ENCODE measurements around the gene CCHCR1.

The CCHCR1 gene

DNA sequence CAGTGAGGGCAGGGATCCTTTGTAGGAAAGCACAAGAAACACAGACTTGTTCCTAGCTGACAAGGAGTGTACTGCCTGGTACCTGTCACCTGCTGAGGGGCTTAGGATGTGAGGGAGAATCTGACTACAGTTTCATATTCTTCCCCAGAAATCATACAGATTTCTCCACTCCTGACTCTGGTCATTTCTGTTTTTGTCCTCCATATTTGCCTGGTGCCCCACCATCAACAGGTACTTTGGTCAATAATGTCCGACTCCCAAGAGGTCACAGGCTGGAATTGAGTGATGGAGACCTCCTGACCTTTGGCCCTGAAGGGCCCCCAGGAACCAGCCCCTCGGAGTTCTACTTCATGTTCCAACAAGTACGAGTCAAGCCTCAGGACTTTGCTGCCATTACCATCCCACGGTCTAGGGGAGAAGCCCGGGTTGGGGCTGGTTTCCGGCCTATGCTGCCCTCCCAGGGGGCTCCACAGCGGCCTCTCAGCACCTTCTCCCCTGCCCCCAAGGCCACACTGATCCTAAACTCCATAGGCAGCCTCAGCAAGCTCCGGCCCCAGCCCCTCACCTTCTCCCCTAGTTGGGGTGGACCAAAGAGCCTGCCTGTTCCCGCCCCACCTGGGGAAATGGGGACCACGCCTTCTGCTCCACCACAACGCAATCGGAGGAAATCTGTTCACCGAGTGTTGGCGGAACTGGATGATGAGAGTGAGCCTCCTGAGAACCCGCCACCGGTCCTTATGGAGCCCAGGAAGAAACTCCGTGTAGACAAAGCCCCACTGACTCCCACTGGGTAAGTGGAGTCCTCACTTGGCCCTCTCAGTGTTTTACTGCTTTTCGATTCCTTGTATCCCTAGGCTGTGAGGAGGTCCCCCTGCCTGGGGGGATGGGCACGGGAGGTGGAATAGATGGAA lies 3.9 kb upstream of the CCHCR1 start:
- DNase-seq, result no peak

DNA sequence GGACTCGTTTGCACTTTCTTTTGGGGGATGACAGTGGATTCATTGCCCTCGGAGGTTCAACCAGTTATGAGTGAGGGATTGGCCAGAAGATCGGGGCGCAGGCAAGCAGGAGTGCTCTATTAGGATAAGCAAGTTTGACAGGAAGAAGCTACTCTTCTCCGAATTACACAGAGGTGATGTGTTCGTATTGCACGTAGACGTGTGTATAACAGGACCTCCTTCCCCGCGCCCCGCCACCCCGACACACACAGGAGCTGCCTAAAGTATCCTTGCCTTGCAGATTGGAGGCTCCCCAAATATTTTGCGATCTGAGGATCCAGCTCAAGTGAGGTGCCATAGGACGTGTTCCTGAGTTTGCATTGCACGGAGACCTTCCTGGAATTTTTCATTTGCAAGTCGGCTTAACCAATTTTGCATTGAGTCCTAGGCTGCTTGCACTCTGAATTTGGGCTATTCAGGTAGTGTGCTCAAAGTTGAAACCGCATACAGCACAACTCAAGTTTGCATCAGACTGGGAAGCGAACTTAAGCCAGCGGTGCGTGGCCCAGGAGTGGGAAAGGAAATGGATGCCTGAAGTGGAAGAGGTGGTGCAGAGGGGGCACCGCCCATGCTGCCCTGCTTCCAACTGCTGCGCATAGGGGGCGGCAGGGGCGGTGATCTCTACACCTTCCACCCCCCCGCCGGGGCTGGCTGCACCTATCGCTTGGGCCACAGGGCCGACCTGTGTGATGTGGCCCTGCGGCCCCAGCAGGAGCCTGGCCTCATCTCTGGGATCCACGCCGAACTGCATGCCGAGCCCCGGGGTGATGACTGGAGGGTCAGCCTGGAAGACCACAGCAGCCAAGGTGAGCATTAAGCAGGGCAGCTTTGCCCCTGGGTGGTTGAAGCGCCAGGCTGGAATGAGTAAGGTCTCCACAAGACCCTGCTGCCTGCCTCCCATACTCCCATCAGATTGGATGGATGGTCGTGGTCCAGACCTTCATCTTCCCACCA lies 1.6 kb upstream of the CCHCR1 start:
- DNase-seq, result no peak

DNA sequence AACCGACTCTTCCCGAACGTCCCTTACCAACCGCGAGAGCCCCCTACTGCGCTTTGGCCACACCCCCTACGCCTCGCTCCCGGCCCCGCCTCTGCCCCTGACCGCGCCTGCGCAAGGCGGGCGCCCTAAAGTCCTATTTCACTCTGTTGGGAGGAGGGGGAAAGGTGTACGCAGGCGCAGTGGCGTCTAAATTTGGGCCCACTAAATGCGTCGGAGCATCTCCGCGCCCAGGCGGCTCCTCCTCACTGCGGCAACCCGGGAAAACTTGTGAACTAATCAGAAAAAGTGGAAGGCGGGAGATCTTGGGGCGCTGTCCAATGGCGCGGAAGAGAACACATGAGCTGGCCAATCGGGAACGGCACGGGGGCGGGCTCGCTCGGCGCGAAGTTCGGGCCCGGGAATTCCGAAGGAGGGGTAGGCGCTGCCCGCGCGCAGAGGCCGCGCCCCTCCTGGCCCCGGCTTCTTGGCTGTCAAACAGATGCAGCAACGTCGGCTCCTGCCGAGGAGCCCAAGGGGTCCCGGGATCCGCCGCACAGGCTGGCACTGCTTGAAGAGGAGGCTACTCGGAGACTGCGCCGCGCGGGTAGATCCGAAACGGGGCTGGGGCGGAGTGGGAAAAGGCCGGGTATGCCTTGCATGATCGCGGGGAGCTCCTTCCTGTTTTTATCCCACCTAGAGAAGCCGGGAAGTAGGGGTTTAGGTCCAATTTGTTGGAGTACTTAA lies 699 bp upstream of the CCHCR1 start, which contains the start of gene TCF19:
TSS of gene TCF19 (plus strand) at position 450 of the 723 bp plus-strand sequence. CDS start 881 bp downstream, outside the sequence.
- DNase-seq, result peak; percentile 96

DNA sequence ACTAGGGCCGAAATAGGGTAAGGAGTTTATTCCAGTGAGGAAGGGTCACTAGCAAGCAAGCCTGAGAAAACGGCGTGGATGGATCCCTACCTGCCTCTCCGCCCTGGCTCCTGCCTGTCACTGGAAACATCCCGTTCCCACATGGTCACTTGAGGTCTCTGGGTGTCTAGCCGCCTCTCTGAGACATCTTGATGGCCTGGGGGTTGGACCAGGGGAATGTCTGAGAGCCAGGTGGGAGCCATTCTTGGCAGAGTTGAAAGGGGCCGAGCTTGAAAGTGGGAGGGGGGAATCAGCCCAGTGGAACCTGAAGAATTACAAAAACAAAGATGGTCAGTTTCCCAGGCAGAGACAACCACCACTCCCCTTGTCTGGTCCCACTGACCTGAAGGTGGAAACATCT lies 961 bp downstream of the CCHCR1 start:
- no peak for DNase-seq

DNA sequence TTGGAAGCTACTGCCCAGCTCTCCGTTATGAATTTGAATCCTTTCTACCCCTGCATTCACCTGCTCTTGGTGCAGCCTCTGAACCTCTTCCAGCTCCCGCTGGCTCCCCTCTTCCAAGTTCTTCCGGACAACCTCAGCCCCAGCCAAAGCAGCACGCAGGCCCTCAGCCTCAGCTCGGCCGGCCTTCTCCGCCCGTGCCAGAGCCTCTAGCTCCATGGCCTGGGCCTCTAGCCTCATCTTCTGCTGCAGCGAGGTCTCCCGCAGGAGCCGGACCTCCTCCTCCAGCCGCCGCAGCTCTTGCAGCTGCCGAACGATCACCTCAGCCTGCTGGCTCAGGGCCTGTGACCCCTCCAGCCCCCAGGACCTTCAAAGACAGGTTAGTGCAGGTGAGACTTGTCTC lies 3.2 kb downstream of the CCHCR1 start:
- no peak for DNase-seq

DNA sequence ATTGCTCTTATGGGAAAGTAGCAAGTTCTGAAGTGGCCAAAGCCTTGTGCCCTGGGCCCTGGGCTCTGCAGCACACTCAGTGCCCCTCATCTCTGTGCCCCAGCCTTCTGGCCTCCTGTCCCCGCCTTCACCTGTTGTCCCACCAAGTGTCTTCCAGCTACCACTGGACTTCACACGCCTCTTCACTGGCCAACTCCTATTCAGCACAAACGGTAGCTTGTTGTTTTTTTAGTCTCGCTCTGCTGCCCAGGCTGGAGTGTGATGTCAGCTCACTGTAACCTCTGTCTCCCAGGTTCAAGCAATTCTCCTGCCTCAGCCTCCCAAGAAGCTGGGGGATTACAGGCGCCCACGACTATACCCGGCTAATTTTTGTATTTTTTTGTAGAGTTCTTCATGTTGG lies 4.8 kb downstream of the CCHCR1 start:
- DNase-seq, result no peak

DNA sequence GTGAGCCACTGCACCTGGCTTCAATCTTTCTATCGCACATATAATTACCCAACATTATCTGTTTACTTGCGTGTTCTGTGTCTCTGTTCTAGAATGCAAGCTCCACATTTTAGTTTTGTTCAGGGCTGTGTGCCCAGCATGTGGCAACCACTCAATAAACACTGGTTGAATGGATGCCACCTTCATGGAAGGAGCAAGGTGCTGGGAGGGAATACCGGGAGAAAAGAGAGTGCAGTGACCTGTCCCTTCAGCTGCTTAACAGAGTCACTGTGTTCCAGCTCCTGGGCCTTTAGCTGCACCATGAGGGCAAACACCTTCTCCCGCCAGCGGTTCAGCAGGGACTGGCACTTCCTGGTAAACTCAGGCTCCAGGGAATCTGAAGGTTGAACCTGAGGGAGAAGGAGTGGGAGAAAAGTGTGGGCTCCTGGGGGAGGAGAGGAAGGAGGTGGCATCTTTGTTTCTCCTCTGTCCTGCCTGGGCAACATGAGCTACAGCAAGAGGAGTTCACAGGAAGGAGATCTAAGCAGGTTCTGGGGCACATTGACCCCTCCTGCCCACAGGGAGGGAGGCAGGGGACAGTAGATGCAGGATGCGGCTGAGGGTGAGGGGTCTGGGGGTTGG lies 7.7 kb downstream of the CCHCR1 start:
- no peak for DNase-seq

DNA sequence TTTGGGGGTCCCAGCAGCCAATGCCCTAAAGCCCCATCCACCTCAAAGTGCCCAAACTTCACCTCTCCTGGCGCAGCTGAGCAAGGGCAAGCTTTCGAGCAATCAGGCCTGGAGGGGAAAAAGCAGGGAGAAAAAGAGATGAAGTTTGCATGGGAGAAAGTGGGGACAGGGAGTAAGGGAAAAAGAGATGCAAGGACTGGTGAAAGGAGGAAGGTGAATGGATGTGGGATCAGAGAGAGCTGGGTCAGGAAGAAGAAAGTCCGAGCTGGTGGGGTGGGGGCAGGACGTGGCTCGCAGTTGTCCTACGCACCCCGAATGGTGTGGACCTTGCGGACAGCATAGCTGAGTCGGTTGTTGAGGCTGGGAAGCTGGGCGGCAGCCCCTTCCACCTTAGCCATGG lies 12.2 kb downstream of the CCHCR1 start:
- DNase-seq, result no peak

DNA sequence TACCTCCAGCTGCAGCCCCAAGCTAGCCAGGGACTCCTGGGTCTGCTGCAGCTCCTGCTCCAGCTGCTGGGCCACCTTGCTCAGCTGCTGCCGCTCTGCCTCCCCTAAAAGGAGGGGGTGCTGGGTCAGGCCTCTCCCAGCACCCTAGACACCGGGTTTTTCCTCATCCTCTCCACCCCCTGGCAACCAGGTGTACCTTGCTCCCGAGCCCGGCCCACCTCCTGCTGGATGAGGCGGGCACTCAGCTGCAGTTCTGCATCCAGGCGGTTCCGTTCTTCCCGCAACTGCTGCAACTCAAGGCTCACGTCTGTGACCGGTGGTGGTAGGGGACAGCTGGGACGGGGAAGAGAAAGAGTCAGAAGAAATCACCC lies 12.6 kb downstream of the CCHCR1 start:
- no peak for DNase-seq

DNA sequence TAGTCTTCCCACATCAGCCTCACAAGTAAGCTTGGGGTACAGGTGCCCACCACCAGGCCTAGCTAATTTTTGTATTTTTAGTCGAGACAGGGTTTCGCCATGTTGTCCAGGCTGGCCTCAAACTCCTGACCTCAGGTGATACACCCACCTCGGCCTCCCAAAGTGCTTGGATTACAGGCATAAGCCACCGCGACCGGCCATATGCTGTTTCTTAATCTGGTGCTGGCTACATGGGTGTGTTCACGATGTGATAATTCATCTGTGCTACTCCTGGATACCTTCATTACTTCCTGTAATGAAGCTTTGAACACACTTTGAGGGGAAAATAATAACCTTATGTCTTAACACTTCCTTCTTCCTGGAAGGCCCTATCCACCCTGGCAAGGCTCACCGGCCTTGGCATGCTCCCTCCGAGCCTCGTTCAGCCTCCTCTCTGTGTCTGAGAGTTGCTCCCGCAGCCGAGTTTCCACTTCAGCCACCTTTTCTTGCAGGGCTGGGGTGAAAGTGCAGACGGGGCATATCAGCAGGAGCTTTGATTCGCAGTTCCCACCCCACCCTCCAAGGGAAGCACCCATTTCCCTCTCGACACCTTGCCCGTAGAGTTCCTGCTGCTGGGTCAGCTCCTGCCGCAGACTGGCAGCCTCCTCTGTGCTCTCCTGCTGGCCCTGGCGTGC lies 13.2 kb downstream of the CCHCR1 start:
- DNase-seq, result no peak

DNA sequence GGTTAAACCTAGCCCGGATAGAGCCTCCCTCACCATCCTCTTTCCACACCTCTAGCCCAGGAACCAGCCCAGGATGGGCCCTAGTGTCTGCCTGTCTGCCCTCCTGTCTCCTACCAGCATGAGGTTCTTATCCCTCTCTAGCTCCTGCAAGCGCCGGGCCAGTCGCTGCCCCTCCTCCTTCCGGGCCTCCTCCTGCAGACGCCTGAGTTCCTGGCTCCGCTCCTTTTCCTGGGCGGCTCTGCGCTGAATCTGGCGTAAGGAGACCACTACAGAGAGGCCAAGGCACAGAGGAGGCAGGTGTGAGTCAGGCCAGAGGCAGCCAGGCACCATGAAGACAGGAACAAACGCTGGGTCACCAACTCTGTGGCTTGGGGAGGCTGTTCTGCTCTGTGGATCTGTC lies 14.5 kb downstream of the CCHCR1 start:
- no peak for DNase-seq

DNA sequence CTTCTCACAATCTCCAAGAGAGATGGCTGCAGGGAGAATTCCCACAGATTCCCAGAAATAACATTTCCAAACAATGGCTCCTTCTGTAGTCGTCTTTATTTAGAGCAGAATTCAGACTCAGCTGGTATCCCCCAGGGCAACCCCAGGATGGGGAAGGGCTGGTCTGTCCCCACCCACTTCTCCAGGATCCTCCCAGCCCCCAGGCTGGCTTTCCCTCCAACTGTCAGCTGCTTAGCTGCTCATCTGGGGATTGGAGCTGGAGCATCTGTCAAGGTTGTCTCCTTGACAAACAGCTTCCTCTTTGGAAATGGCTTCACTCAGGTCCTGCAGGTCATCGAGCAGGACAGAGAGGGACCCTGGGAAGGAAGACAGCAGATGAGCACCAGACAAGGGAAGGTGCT lies 15.2 kb downstream of the CCHCR1 start:
- no peak for DNase-seq

DNA sequence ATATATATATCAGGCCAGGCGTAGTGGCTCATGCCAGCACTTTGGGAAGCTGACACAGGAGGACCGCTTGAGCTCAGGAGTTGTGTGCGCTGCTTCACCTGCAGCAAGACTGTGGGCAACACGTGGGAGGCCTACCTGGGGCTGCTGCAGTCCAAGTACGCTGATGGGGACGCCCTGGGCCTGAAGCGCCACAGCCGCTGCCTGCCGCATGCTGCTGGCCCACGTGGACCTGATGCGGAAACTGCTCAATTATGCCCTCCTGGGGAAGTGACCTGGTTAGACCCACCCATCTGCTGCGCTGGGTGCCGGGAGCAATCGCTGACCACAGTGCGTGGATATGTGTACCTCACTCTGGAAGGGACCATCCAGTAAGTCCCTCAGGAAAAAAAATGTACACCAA lies 17.0 kb downstream of the CCHCR1 start:
- no peak for DNase-seq

DNA sequence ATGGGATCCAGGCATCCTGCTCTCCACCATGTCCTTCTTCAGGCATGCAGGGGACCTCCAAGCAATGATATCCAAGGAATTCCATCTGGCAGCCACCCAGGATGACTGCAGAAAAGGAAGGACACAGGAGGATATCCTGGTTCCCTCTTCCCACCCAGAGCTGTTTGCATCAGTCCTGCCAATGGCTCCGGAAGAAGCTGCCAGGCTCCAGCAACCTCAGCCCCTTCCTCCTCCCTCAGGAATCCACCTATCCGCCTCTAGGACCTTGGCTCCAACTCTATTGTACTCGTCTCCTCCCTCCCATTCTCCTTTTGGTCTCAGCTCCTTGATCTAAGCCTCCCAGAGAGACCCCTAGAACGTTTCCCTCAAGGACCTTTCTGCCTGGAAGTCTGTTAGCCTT lies 18.0 kb downstream of the CCHCR1 start:
- DNase-seq, result no peak

DNA sequence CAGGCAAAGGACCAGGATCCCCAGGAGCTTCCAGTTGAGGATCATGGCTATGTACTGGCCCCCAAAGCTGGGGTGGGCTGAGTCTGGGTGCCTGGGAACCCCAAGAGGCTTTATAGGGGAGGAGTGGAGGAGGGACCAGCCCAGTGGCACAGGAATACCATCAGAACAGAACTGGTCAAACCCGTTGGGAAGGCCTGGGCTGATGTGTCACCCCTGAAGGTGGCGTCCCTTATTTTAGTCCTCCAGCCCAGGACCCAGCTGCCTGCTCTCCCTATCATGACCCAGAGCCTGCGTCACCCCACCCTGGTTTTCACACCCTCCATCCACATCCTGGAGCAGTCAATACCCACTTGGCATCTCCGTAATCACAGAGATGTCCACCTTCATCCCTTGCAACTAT lies 18.6 kb downstream of the CCHCR1 start, which contains the start of gene PSORS1C2:
TSS of gene PSORS1C2 (minus strand) at position 85 of the 400 bp plus-strand sequence. CDS start at position 45, 40 bp downstream.
- no peak for DNase-seq

DNA sequence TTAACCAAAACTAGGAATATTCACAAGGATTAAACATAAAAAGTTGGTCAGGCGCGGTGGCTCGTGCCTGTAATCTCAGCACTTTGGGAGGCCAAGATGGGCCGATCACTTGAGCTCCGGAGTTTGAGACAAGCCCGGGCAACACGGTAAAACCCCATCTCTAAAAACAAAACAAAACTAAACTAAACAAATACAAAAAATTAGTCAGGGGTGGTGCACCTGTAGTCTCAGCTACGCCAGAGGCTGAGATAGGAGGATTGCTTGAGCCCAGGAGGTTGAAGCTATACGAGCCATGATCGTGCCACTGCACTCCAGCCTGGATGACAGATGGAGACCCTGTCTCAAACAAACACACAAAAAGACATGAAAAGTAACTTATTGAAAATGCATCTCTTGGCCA lies 21.9 kb downstream of the CCHCR1 start:
- no peak for DNase-seq

DNA sequence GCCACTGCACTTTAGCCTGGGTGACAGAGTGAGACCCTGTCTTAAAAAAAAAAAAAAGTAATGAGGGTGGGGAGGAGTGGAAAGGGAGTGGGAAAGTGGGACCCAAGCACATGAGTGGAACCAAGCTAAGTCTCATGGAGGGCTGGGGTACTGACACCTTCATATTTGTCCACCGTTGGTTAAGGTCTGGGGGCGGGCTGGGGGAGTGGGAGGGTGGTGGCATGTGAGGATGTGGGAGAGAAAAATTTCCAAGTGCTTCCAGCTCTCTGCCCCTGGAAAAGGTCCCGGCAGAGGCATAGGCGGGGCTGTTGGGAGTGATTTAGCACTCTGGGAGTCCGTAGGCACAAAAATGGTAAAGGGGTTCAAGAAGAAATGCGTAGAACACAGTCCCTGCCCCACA lies 24.8 kb downstream of the CCHCR1 start:
- no peak for DNase-seq

DNA sequence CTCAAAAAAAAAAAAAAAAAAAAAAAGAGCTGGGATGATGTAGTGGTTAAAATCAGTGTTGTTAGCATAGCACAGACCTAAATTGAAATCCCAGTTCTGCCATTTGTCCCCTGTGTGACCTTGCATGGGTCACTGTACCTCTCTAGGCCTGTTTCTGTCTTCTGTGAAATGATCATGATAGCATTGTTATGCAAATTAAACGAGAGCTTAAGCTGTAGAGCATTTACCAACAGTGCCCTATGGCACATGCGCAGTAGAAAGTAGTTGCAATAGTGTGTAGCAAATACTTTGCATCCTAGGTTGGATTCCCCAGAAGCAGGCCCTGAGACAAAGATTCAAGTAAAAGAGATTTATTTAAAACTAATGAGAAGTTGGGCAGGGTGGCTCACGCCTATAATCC lies 26.0 kb downstream of the CCHCR1 start:
- no peak for DNase-seq

DNA sequence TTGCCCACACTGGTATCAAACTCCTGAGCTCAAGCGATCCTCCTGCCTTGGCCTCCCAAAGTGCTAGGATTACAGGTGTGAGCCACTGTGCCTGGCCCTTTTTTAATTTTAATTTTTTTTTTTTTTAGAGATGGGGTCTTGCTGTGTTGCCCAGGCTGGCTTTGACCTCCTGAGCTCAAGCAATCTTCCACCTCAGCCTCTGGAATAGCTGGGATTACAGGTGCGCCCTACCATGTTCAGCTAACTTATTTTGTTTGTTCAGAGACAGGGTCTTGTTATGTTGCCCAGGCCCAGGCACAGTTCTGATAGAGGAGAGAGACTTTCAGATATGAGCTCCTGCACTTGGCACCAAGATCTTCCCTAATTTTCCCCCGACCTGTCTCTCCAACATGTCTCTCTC lies 26.9 kb downstream of the CCHCR1 start:
- no peak for DNase-seq

DNA sequence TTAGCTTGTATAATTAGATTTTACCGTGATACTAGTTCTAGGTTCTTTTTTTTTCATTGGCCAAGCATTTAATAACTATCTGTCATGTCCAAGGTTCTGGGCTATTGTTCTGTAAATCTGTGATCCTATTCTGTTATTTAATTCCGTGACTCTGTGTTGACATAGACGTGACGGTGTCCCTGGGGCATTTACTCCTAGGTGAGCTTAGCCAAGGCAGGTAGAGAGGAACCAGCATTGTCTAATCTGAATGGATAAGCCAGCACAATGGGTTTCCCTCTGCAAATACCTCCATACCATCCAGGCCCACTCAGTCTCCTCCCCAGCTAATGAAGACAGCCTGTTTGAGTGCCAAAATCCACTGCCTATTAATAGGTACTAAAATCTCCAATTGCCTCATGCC lies 28.5 kb downstream of the CCHCR1 start:
- DNase-seq, result no peak

DNA sequence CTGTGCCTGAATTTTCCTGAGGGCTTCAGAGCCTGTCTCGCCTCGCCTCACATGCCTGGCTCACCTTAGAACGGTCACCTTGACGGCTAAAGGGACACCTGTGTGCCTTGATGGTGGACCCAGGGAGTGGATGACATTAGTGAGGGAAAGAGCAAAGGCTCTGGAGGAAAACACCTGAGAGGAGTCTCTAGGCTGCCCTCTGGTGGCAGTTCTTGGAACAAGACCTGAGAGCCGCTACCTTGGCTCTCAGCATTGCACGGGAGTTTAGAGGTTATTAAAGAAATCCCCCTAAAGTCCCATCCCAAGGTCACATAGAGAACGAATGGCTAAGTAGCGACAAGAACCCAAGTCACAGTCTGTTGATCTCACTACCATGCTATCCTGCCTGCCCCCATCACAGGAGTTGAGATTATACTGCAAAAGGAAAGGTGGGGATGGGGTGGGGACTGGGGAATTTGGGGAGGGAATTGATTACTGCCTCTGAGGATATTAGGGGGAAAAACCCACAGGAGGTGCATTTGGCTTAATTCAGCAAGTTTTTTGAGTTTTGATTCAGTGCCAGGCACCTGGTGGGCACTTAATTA lies 29.4 kb downstream of the CCHCR1 start:
- peak; percentile 2 for DNase-seq
